PC-9 (cell line): ENCODE results near the gene SP3. TPM values are rescaled to one million over a fixed set of nuclear protein-coding genes. Genes with fewer than 3 reads are reported as not detected.

Experiments
- BruUV-seq: library from RNA; stranded (reverse); fragments of 400-500 nt; replicated peaks from 2 replicates; lab custom pipeline; 2021; lab: Mats Ljungman, UMichigan
- CTCF ChIA-PET: fragments of 300-600 bp; sonication (Branson Sonifier 250); formaldehyde crosslinking; loops from one replicate; lab custom pipeline; 2022; ENCODE audit warnings: antibody characterized with exemption; lab: Charles Lee
- POLR2A ChIA-PET: fragments of 300-600 bp; sonication (Branson Sonifier 250); formaldehyde crosslinking; loops from one replicate; lab custom pipeline; 2022; ENCODE audit warnings: antibody characterized with exemption; ENCODE audit not compliant: unreplicated experiment; lab: Charles Lee
- DNase-seq, 2 experiments: peaks; one replicate each; pipeline versions ENCODE4 v3.0.0 to v3.0.0-alpha.2; 2015 to 2022; ENCODE audit warnings: mixed read lengths in 1 of 2
- H2AFZ ChIP-seq: fragments of 200-600 bp; sonication (generic); 2 replicates; pipeline ENCODE4 v1.8.1; 2017; ENCODE audit warnings: antibody characterized with exemption
- H3F3A ChIP-seq: fragments of 200-600 bp; sonication (generic); 2 replicates; pipeline ENCODE4 v1.8.1; 2017; ENCODE audit warnings: antibody characterized with exemption, mild to moderate bottlenecking, low read depth; ENCODE audit not compliant: insufficient read depth
- H3K27ac ChIP-seq: fragments of 200-600 bp; sonication (generic); 2 replicates; pipeline ENCODE4 v1.6.1; 2016; ENCODE audit warnings: mixed run types
- H3K27me3 ChIP-seq: fragments of 200-600 bp; sonication (generic); 2 replicates; pipeline ENCODE4 v1.6.1; 2016; ENCODE audit warnings: low read depth, mixed run types; ENCODE audit not compliant: insufficient read depth
- H3K36me3 ChIP-seq: fragments of 200-600 bp; sonication (generic); 2 replicates; pipeline ENCODE4 v1.6.1; 2016; ENCODE audit warnings: low read depth, mixed run types
- H3K4me1 ChIP-seq: fragments of 200-600 bp; sonication (generic); replicated peaks from 2 replicates; pipeline ENCODE4 v1.6.1; 2016; ENCODE audit warnings: mixed run types; ENCODE audit not compliant: insufficient read depth
- H3K4me2 ChIP-seq: fragments of 200-600 bp; sonication (generic); 2 replicates; pipeline ENCODE4 v1.6.1; 2017; ENCODE audit warnings: mixed run types
- H3K4me3 ChIP-seq: fragments of 200-600 bp; sonication (generic); 2 replicates; pipeline ENCODE4 v1.6.1; 2016; ENCODE audit warnings: mixed run types
- H3K79me2 ChIP-seq: fragments of 200-600 bp; sonication (generic); 2 replicates; pipeline ENCODE4 v1.6.1; 2017; ENCODE audit warnings: low read depth, mixed run types
- H3K9me2 ChIP-seq: fragments of 200-600 bp; sonication (generic); 2 replicates; pipeline ENCODE4 v1.8.1; 2017; ENCODE audit warnings: mild to moderate bottlenecking; ENCODE audit not compliant: insufficient read depth
- H3K9me3 ChIP-seq: fragments of 200-600 bp; sonication (generic); 2 replicates; pipeline ENCODE4 v1.8.1; 2016; ENCODE audit warnings: low read depth; ENCODE audit not compliant: insufficient read depth
- H4K20me1 ChIP-seq: fragments of 200-600 bp; sonication (generic); 2 replicates; pipeline ENCODE4 v1.8.1; 2017; ENCODE audit not compliant: insufficient read depth
- CTCF ChIP-seq: fragments of 200-600 bp; sonication (generic); conservative IDR thresholded peaks from 2 replicates; pipeline ENCODE4 v1.6.1; 2017; ENCODE audit warnings: mixed run types, antibody characterized with exemption, mild to moderate bottlenecking, moderate library complexity
- EZH2 ChIP-seq: fragments of 200-600 bp; sonication (generic); IDR thresholded peaks from 2 replicates; pipeline ENCODE4 v1.8.0; 2017; ENCODE audit warnings: antibody characterized with exemption, low read depth
- intact Hi-C: fragments of 100-400 bp; cut with micrococcal nuclease; formaldehyde crosslinking; loops from one replicate; pipeline ENCODE4 v1.10.0; 2022; ENCODE audit not compliant: unreplicated experiment
- total RNA-seq: library from RNA; stranded (reverse); gene quantifications from 2 replicates; pipeline ENCODE4 v1.2.3, GENCODE V29; 2021

Gene SP3
- total RNA-seq, 1 experiment from 2014 or later = 127 TPM

GRCh38 chr2:173990245-173990644 lies 25.1 kb upstream of the SP3 start:
- Histone ChIP-seq H3F3A (peaks cover 6% of the 10 kb centered on the region; the same call in 1 of the 2 replicates), H3K4me3 (no peak overlapping the region), H2AFZ (no peak overlapping the region), H4K20me1 (no peaks in the 10 kb centered on the region), H3K36me3 (no peaks in the 10 kb centered on the region), H3K79me2 (no peaks in the 10 kb centered on the region), H3K4me1 (peaks cover 12% of the 10 kb centered on the region), H3K9me3 (no peaks in the 10 kb centered on the region), H3K27me3 (peaks cover 12% of the 10 kb centered on the region; the same call in 1 of the 2 replicates), H3K9me2 (no peaks in the 10 kb centered on the region), H3K4me2 (no peak overlapping the region), H3K27ac (no peak overlapping the region)
- intact Hi-C loops = no loop called here
- ChIA-PET POLR2A (interaction anchor here (0.6 kb wide), 1 partner anchor 11 kb away, joined by 3 read pairs; no protein-coding TSS in a partner anchor), CTCF (no interaction called here)
- no TSS peak for BruUV-seq
- TF ChIP-seq EZH2 = no peak
- TF ChIP-seq CTCF = no peak
- DNase-seq = no peak

- ChIA-PET CTCF (no interaction called here), POLR2A (interaction anchor here (0.6 kb wide), 1 partner anchor 10 kb away, joined by 3 read pairs; no protein-coding TSS in a partner anchor)
- intact Hi-C loops = no loop called here
- Histone ChIP-seq H3K4me1 (peaks cover 12% of the 10 kb centered on the region), H3K4me2 (no peak overlapping the region), H3K4me3 (no peak overlapping the region), H3K27ac (no peak overlapping the region), H4K20me1 (no peaks in the 10 kb centered on the region), H3K36me3 (no peaks in the 10 kb centered on the region), H2AFZ (no peak overlapping the region), H3F3A (peaks cover 6% of the 10 kb centered on the region; the same call in 1 of the 2 replicates), H3K9me2 (no peaks in the 10 kb centered on the region), H3K27me3 (peaks cover 8% of the 10 kb centered on the region; the same call in 1 of the 2 replicates), H3K9me3 (no peaks in the 10 kb centered on the region), H3K79me2 (no peaks in the 10 kb centered on the region)
- BruUV-seq = no TSS peak
- no peak for DNase-seq
- TF ChIP-seq EZH2 (no peak), CTCF (no peak)
Observed at GRCh38 chr2:173989884-173990215, 24.7 kb upstream of the SP3 start.

- H3K4me1 ChIP-seq = peaks cover 12% of the 10 kb centered on the region
- ChIA-PET CTCF (no interaction called here), POLR2A (interaction anchor here (0.6 kb wide), 1 partner anchor 10 kb away, joined by 3 read pairs; no protein-coding TSS in a partner anchor)
- no peak overlapping the region for H3K27ac ChIP-seq
- no peaks in the 10 kb centered on the region for H4K20me1 ChIP-seq
- H3K9me2 ChIP-seq = no peaks in the 10 kb centered on the region
- peaks cover 5% of the 10 kb centered on the region; the same call in 1 of the 2 replicates for H3K27me3 ChIP-seq
- no peaks in the 10 kb centered on the region for H3K9me3 ChIP-seq
- TF ChIP-seq EZH2 = no peak
- no peak for TF ChIP-seq CTCF
- H3K36me3 ChIP-seq = no peaks in the 10 kb centered on the region
- peaks cover 6% of the 10 kb centered on the region; the same call in 1 of the 2 replicates for H3F3A ChIP-seq
- H3K79me2 ChIP-seq = no peaks in the 10 kb centered on the region
- intact Hi-C loops = no loop called here
- no peak overlapping the region for H2AFZ ChIP-seq
- BruUV-seq = no TSS peak
- H3K4me3 ChIP-seq = no peak overlapping the region
- H3K4me2 ChIP-seq = no peak overlapping the region
- no peak for DNase-seq
Observed at GRCh38 chr2:173989160-173989883, 24.1 kb upstream of the SP3 start.
